HepG2 (cell line): ENCODE data around the gene MYO19. TPM values are rescaled to one million over a fixed set of nuclear protein-coding genes. Genes with fewer than 3 reads are reported as not detected.

Source experiments
- ATAC-seq: fragments of 200-7000 bp; cut with Tn5 transposase; 3 replicates; pipeline ENCODE4 v1.9.1; 2020; ENCODE audit warnings: mild to moderate bottlenecking, moderate library complexity
- BruUV-seq: library from RNA; stranded (reverse); fragments of 400-500 nt; replicated peaks from 2 replicates; lab custom pipeline; 2021; lab: Mats Ljungman, UMichigan
- CTCF ChIA-PET: fragments of 300-600 bp; formaldehyde crosslinking; extraction: SDS; loops from one replicate; lab custom pipeline; 2021; ENCODE audit warnings: low total read pairs, inconsistent platforms, low intra/inter-chr PET ratio; lab: Yijun Ruan, JAX
- POLR2A ChIA-PET: fragments of 350-600 bp; sonication (Branson Sonifier 250); formaldehyde crosslinking; loops from one replicate; lab custom pipeline; 2020; ENCODE audit warnings: antibody characterized with exemption, inconsistent platforms; lab: Yijun Ruan, JAX
- DNase-seq: peaks from one replicate; pipeline ENCODE4 v3.0.0-alpha.2; 2015; ENCODE audit warnings: low spot score
- FAIRE-seq: peaks from 3 replicates; lab custom pipeline; 2011; peaks lifted over from hg19 to GRCh38; lab: Jason Lieb, UNC
- H2AFZ ChIP-seq: one replicate; pipeline ENCODE4 v1.6.1; 2011; ENCODE audit warnings: low read length, inconsistent platforms
- H3K27ac ChIP-seq: fragments of 300-600 bp; 3 replicates; pipeline ENCODE4 v1.8.0; 2011; ENCODE audit warnings: mixed run types, mild to moderate bottlenecking, mixed read lengths, low read length, inconsistent platforms; ENCODE audit not compliant: insufficient read depth; ENCODE audit errors: extremely low read length
- H3K27me3 ChIP-seq, 2 experiments: fragments of 200-600 bp in 1 of 2; 2 replicates in 1 of 2; 3 replicates in 1 of 2; pipeline versions ENCODE4 v1.6.0 to v1.8.0; 2011; ENCODE audit warnings: low read length in 2 of 2, mild to moderate bottlenecking in 2 of 2, moderate library complexity in 2 of 2, inconsistent platforms in 1 of 2; ENCODE audit not compliant: insufficient read depth in 2 of 2, control insufficient read depth in 1 of 2
- H3K36me3 ChIP-seq, 2 experiments: fragments of 200-600 bp in 1 of 2; replicated peaks in 1 of 2; 2 replicates in 1 of 2; 3 replicates in 1 of 2; pipeline versions ENCODE4 v1.5.1 to v1.8.0; 2011; ENCODE audit warnings: low read length in 2 of 2, inconsistent platforms in 1 of 2; ENCODE audit not compliant: insufficient read depth in 2 of 2, control insufficient read depth in 1 of 2
- H3K4me1 ChIP-seq: 2 replicates; pipeline ENCODE4 v1.5.1; 2012; ENCODE audit warnings: low read length, inconsistent platforms; ENCODE audit not compliant: insufficient read depth
- H3K4me2 ChIP-seq: 2 replicates; pipeline ENCODE4 v1.6.0; 2011; ENCODE audit warnings: low read depth, low read length, inconsistent platforms
- H3K4me3 ChIP-seq, 3 experiments: fragments of 200-600 bp in 1 of 3; sonication (generic), shearing (Covaris generic) in 1 of 3; replicated peaks in 1 of 3; 2 replicates each; pipeline ENCODE4 v1.5.1; 2011 to 2016; ENCODE audit warnings: low read length in 3 of 3, inconsistent platforms in 2 of 3, low read depth in 2 of 3, mild to moderate bottlenecking in 2 of 3, control low read depth in 1 of 3, mixed read lengths in 1 of 3; ENCODE audit not compliant: insufficient read depth in 1 of 3
- H3K79me2 ChIP-seq: one replicate; pipeline ENCODE4 v1.6.1; 2011; ENCODE audit warnings: low read length, inconsistent platforms; ENCODE audit not compliant: insufficient read depth
- H3K9ac ChIP-seq: 2 replicates; pipeline ENCODE4 v1.6.0; 2011; ENCODE audit warnings: mild to moderate bottlenecking, low read depth, low read length, inconsistent platforms; ENCODE audit not compliant: insufficient read depth
- H3K9me3 ChIP-seq: 2 replicates; pipeline ENCODE4 v1.5.1; 2012; ENCODE audit warnings: mild to moderate bottlenecking, low read length
- H4K20me1 ChIP-seq: 2 replicates; pipeline ENCODE4 v1.6.0; 2011; ENCODE audit warnings: inconsistent platforms, mild to moderate bottlenecking, low read length, moderate library complexity; ENCODE audit not compliant: insufficient read depth
- AGO2 ChIP-seq: fragments of 200-400 bp; formaldehyde crosslinking; optimal IDR thresholded peaks from 2 replicates; pipeline ENCODE3; 2017; ENCODE audit warnings: mild to moderate bottlenecking, low read depth, low read length, moderate library complexity
- GTF3A ChIP-seq: sonication (generic); formaldehyde crosslinking; conservative IDR thresholded peaks from 2 replicates; pipeline ENCODE4 v1.4.0; 2020; ENCODE audit warnings: mild to moderate bottlenecking, missing genetic modification reagents
- IRX3 ChIP-seq: sonication (generic); formaldehyde crosslinking; IDR thresholded peaks from 2 replicates; pipeline ENCODE4 v1.8.1; 2023; ENCODE audit warnings: mild to moderate bottlenecking, low read depth, missing genetic modification reagents, borderline replicate concordance
- KLF6 ChIP-seq: IDR thresholded peaks from 2 replicates; pipeline ENCODE4 v1.8.0; 2016; ENCODE audit warnings: missing biosample characterization, missing genetic modification reagents
- MEIS2 ChIP-seq: sonication (generic); formaldehyde crosslinking; IDR thresholded peaks from 2 replicates; pipeline ENCODE4 v1.9.0; 2021; ENCODE audit warnings: mild to moderate bottlenecking, missing genetic modification reagents
- PBX2 ChIP-seq: IDR thresholded peaks from 2 replicates; pipeline ENCODE4 v1.6.1; 2016; ENCODE audit warnings: control low read depth
- SNAPC4 ChIP-seq: sonication (generic); formaldehyde crosslinking; IDR thresholded peaks from 2 replicates; pipeline ENCODE4 v1.4.0; 2020; ENCODE audit warnings: mild to moderate bottlenecking, missing genetic modification reagents
- ZBTB3 ChIP-seq: sonication (generic); formaldehyde crosslinking; IDR thresholded peaks from 2 replicates; pipeline ENCODE4 v1.4.0; 2020; ENCODE audit warnings: low read depth, mild to moderate bottlenecking, moderate library complexity, missing genetic modification reagents, borderline replicate concordance
- ZEB1 ChIP-seq: IDR thresholded peaks from 2 replicates; pipeline ENCODE4 v1.6.1; 2012; ENCODE audit warnings: mild to moderate bottlenecking, low read depth, inconsistent platforms; ENCODE audit not compliant: insufficient replicate concordance
- ZNF619 ChIP-seq: sonication (generic); formaldehyde crosslinking; IDR thresholded peaks from 2 replicates; pipeline ENCODE4 v1.4.0; 2020; ENCODE audit warnings: mild to moderate bottlenecking, missing genetic modification reagents
- ZNF674 ChIP-seq: sonication (generic); formaldehyde crosslinking; IDR thresholded peaks from 2 replicates; pipeline ENCODE4 v1.5.0; 2020; ENCODE audit warnings: low read depth, mild to moderate bottlenecking, missing genetic modification reagents
- WGBS: methylation state at CpG from one replicate; pipeline ENCODE4 v1.1.6; 2017; ENCODE audit warnings: low lambda C conversion rate; 5-methylcytosine and 5-hydroxymethylcytosine counted together
- in situ Hi-C: cut with HindIII; loops from 2 replicates; pipeline ENCODE4 v1.10.0; 2017; ENCODE audit warnings: low pct_unique_long_range_greater_than_20kb; ENCODE audit not compliant: extremely low pct_ligation_motif_present
- intact Hi-C: fragments of 100-400 bp; cut with micrococcal nuclease; formaldehyde crosslinking; loops from one replicate; pipeline ENCODE4 v1.10.0; 2022; ENCODE audit not compliant: unreplicated experiment
- polyA plus RNA-seq, 8 experiments: library from polyadenylated mRNA; depleted of rRNA in 3 of 8; stranded (reverse) in 7 of 8; unstranded in 1 of 8; fragments of >200 nt; fragmentation: Illumina TruSeq in 4 of 8; extraction: Trizol in 4 of 8; gene quantifications; 2 replicates each; pipeline versions ENCODE4 v1.2.1 to v1.2.3, GENCODE V29; 2011 to 2016; ENCODE audit warnings: low read depth in 4 of 8, missing spikeins in 1 of 8, mixed read lengths in 1 of 8; ENCODE audit not compliant: insufficient read depth in 1 of 8
- total RNA-seq, 5 experiments: library from RNA; depleted of rRNA; stranded (reverse); fragments of >200 nt; fragmentation: Illumina TruSeq; extraction: Trizol; gene quantifications; 2 replicates each; pipeline ENCODE4 v1.2.3, GENCODE V29; 2016; ENCODE audit warnings: low read depth in 1 of 5
- TF ChIP-seq, protein P1 (sequence below): sonication (generic); formaldehyde crosslinking; IDR thresholded peaks from 2 replicates; pipeline ENCODE4 v1.8.0; 2022; ENCODE audit warnings: mild to moderate bottlenecking, missing genetic modification reagents, moderate library complexity

Gene MYO19
- total and polyA plus RNA-seq, 2 of the 13 experiments (the other 11 are each of a cell fraction or from before 2014, with no cell fraction given): 75.7 to 82.3 TPM

GRCh38 chr17:36503456-36504155 is 31.1 kb downstream of the MYO19 start:
- FAIRE-seq: no peak
- in situ Hi-C loops: no loop called here
- H3K79me2 ChIP-seq: no peaks in the 10 kb centered on the region

GRCh38 chr17:36501963-36502362 is 32.7 kb downstream of the MYO19 start:
- no peak for ATAC-seq
- in situ Hi-C loops (no loop called here), intact Hi-C loops (no loop called here)
- Histone ChIP-seq H3K27ac (no peak overlapping the region), H3K4me1 (peaks cover 15% of the 10 kb centered on the region), H3K9me3 (no peaks in the 10 kb centered on the region), H2AFZ (no peak overlapping the region), H3K79me2 (no peaks in the 10 kb centered on the region), H3K27me3 (no peaks in the 10 kb centered on the region), H3K4me2 (no peak overlapping the region), H3K9ac (no peak overlapping the region), H3K4me3 (no peak overlapping the region), H3K36me3 (peaks cover 33 to 67% of the 10 kb centered on the region in 2 experiments), H4K20me1 (no peaks in the 10 kb centered on the region)
- no peak for DNase-seq
- CTCF ChIA-PET: no interaction called here
- POLR2A ChIA-PET: no interaction called here
- no peak for FAIRE-seq
- TF ChIP-seq MEIS2 (no peak), KLF6 (CRISPR knock-in tag) (no peak), GTF3A (no peak), ZNF674 (CRISPR knock-in tag) (no peak), ZNF619 (CRISPR knock-in tag) (no peak), SNAPC4 (CRISPR knock-in tag) (no peak), ZEB1 (no peak), IRX3 (CRISPR knock-in tag) (no peak), PBX2 (CRISPR knock-in tag) (no peak)
- TF ChIP-seq, protein P1, sequence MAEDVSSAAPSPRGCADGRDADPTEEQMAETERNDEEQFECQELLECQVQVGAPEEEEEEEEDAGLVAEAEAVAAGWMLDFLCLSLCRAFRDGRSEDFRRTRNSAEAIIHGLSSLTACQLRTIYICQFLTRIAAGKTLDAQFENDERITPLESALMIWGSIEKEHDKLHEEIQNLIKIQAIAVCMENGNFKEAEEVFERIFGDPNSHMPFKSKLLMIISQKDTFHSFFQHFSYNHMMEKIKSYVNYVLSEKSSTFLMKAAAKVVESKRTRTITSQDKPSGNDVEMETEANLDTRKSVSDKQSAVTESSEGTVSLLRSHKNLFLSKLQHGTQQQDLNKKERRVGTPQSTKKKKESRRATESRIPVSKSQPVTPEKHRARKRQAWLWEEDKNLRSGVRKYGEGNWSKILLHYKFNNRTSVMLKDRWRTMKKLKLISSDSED: no peak
- WGBS: 100% methylated on average over 5 of the region's 6 CpGs
- no TSS peak for BruUV-seq

More at GRCh38 chr17:36503456-36504155, 31.1 kb downstream of the MYO19 start:
- peaks cover 27 to 57% of the 10 kb centered on the region in 2 experiments for H3K36me3 ChIP-seq
- TF ChIP-seq ZBTB3 (CRISPR knock-in tag): no peak
- TF ChIP-seq AGO2: peak; percentile 21
- BruUV-seq: no TSS peak
- no peak for ATAC-seq
- H3K9me3 ChIP-seq: no peaks in the 10 kb centered on the region
- H3K4me2 ChIP-seq: no peak overlapping the region
- 93% methylated on average over 7 of the region's 7 CpGs for WGBS
- H3K4me3 ChIP-seq: no peak overlapping the region
- peaks cover 18% of the 10 kb centered on the region for H3K4me1 ChIP-seq
- ChIA-PET POLR2A (no interaction called here), CTCF (no interaction called here)
- no peak overlapping the region for H3K27ac ChIP-seq
- H3K27me3 ChIP-seq: no peaks in the 10 kb centered on the region
- H4K20me1 ChIP-seq: no peaks in the 10 kb centered on the region
- no peak for DNase-seq
- no peak overlapping the region for H3K9ac ChIP-seq
- no peak overlapping the region for H2AFZ ChIP-seq
- intact Hi-C loops: no loop called here
